Measurements from ENCODE around the gene MAGOH.
"Not testable (repeated sequence)": the region's sequence is repeated elsewhere in the genome, so short reads cannot be mapped to it uniquely, and the experiment has no call there.

MAGOH gene

DNA sequence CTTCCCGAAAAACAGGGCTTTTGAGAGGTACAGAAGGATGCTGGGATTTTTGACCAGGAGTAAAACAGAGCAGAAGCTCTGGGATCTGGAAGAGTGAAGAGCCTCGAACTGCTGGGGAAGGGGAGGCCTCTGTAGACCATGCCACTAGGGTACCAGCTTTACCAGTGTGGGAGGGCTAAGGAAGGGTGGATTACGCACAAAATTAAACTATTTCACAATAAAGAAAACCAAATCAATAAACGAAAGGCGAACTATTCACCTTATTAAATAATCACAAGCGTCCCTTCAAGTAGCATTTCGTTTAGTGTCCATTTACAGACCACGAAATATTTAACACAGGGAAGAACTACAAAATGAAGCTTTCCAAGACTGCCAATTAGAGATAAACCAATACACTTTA lies 18.6 kb downstream of the MAGOH start:
- DNase-seq, result no peak

DNA sequence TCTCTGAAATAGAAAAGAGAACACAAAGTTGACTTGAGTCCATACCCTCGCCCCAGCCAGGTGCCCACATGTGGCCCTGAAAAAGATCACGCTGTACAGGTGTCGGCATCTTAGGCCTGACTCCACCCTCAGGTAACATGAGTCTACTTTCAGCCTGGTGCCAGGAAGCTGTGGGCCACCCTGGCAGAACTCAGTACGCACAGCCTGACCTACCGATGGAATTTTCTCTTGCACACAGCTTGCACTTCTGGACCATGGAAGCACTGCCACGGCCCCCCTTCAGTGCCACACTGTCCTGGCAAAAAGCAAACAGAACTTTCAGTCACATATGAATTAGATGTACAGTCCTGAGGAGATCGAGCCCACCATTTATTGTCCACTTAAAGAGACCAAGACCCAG lies 20.1 kb downstream of the MAGOH start:
- DNase-seq, result no peak

GRCh38 chr1:53214376-53214940 lies 23.9 kb downstream of the MAGOH start:
- DNase-seq, result no peak

DNA sequence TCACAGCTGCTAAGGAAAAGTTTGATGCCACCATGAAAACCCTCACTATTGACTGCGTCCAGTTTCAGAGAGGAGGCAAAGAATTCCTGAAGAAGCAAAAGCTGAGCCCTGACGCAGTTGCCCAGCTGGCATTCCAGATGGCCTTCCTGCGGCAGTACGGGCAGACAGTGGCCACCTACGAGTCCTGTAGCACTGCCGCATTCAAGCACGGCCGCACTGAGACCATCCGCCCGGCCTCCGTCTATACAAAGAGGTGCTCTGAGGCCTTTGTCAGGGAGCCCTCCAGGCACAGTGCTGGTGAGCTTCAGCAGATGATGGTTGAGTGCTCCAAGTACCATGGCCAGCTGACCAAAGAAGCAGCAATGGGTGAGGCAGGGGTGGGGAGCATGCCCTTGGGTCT lies 27.4 kb downstream of the MAGOH start:
- DNase-seq, result no peak

DNA sequence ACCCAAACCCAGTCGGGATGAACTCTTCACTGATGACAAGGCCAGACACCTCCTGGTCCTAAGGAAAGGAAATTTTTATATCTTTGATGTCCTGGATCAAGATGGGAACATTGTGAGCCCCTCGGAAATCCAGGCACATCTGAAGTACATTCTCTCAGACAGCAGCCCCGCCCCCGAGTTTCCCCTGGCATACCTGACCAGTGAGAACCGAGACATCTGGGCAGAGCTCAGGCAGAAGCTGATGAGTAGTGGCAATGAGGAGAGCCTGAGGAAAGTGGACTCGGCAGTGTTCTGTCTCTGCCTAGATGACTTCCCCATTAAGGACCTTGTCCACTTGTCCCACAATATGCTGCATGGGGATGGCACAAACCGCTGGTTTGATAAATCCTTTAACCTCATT lies 28.0 kb downstream of the MAGOH start:
- no peak for DNase-seq

DNA sequence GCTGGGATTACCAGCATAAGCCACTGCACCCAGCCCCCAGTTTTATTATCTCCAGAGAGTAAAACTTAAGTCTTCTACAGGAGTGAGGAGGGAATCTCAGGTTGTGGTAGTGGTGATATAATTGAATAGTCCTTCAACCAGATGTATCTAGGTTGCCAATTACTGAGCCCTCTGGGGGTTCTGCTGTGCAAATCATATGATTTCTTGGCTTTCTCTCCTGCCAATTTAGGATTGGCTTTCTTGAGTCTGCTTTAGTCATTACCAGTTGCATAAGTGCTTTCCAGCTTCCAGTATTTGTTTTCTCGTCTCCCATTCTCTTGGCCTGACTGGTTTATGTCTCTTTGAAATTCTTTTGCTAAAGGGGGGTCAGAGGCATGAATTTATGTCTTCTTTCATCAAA lies 30.6 kb downstream of the MAGOH start:
- DNase-seq, result no peak

GRCh38 chr1:53206735-53207379 lies 31.5 kb downstream of the MAGOH start:
- DNase-seq, result no peak

- not testable (repeated sequence) for DNase-seq
These were observed 32.1 kb downstream of the MAGOH start for GRCh38 chr1:53206083-53206685.

DNA sequence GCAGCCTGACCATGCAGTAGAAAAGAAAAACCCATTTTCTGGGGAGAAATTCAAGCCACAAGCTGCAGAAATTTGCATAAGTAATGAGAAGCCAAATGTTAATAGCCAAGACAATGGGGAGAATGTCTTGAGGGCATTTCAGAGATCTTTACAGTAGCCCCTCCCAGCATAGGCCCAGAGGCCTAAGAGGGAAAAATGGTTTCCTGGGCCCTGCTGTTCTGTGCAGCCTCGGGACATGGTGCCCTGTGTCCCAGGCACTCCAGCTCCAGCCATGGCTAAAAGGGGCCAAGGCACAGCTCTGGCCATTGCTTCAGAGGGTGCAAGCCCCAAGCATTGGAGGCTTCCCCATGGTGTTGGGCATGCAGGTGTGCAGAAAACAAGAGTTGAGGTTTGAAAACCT lies 32.8 kb downstream of the MAGOH start:
- not testable (repeated sequence) for DNase-seq

DNA sequence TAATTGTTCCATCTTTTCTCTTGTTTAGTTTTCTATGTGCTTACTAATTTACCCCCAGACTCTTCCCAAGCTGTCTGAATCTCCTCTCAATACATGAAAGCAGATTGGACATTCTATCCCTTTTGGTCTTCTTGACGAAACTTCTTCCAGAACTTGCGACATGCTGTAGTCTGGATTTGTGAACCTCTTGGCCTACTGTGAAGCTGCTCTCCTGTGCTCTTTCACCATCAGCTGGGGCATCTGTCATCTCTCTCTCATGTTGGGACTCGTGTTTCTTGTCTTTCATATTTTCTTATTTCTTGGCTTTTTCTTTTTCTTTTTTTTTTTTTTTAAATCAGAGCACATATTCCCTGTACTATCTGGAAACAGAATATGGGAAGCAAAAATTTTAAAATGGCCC lies 34.9 kb downstream of the MAGOH start:
- no peak for DNase-seq

GRCh38 chr1:53198241-53198651 lies 40.1 kb downstream of the MAGOH start:
- DNase-seq, result no peak

GRCh38 chr1:53197291-53198200 lies 40.8 kb downstream of the MAGOH start:
- no peak for DNase-seq

DNA sequence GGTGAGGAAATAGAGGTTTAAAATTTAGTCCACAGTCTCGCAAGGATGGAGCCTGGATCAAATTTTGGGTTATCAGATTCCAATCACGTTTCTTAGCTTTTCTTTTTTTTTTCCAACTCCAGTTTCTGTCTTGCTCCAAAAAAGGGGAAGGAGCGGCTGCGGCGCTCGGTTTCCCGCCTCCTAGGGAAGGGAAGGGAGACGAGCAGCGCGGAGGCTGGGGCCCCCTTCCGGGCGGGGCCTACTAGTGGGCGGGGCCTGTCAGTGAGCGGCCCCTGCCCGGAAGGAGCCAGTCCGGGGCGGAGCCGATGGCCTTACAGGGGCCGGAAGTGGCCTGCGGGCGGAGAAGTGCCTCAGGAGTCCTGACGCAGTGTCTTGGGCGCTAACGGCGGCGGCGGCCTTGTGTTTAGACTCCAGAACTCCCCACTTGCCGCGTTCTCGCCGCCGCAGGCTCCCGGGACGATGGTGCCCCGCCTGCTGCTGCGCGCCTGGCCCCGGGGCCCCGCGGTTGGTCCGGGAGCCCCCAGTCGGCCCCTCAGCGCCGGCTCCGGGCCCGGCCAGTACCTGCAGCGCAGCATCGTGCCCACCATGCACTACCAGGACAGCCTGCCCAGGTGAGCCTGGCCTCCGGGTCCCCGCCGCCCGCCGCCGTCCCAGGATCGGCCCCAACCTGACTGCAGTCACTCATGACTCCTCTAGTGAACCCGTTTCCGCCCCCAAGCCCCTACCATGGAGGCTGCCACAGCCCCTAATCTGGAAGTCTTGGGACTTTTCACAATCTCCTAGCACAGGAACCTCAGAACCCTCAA lies 41.6 kb downstream of the MAGOH start, which contains the start of gene CPT2:
Gene CPT2 (plus strand): TSS at position 340 of the 806 bp plus-strand sequence. CDS start 120 bp downstream, at position 460.
- DNase-seq, result peak; percentile 92

DNA sequence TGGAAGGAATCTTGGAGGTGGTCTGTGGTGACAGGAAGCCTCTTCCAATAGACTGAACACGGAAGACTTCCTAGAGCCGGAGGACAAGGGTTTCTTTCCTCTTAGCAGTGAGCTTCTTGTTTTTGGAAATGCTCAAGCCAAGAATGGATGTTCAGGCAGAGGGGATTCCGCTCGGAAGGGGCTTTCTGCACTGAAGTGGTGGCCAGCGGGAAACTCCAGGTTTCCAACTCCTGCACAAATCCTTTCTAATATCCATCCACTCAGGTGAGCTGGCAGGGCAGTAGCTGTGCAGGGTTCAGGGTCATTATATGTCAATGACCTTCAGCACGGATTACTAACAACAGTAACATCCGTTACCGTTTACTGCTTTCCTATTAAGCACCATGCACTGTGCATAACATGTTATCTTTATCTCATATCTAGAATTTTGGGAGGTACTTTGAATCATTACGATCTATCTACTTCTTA lies 42.3 kb downstream of the MAGOH start:
- DNase-seq, result no peak

GRCh38 chr1:53195246-53196016 lies 42.9 kb downstream of the MAGOH start:
- DNase-seq, result no peak

GRCh38 chr1:53190210-53190611 lies 48.1 kb downstream of the MAGOH start:
- no peak for DNase-seq

- no peak for DNase-seq
These were observed 49.3 kb downstream of the MAGOH start for GRCh38 chr1:53189061-53189460.

DNA sequence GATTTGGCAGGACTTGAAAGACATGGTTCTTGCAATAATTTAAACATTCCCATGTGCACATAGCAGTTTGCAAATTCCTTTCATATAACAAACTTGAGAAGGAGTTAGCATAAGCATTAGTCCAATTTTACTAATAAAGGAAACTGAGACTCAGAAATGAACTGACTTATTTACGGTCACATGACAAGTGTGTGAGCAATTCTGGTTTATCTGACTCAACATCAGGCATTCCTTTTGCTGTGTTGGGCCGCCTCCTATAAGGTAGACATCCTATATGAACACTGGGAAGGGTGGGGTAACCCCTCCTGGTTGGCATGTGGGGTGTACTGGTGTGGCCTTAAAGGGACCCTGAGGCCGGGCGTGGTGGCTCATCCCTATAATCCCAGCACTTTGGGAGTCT lies 50.2 kb downstream of the MAGOH start:
- DNase-seq, result no peak

- DNase-seq, result no peak
These were observed 50.9 kb downstream of the MAGOH start for GRCh38 chr1:53187401-53187800.

DNA sequence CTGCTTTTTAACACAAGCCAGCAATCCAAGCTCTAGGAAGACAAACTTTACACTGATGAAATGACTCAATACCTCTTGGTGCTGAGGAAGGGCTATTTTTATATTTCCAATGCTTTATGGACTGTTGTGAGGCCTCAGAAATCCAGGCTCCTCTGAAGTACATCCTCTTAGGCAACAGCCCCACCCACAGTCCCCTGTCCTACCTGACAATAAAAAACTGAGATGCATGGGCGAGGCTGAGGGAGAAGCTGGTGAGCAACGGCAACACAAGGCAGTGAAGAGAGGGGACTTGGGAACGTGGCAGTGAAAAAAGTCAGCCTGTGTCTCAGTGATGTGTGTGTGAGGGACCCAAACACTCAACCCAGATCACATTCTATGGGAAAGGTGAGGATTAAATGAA lies 51.8 kb downstream of the MAGOH start:
- no peak for DNase-seq

- DNase-seq, result not testable (repeated sequence)
These were observed 52.4 kb downstream of the MAGOH start for GRCh38 chr1:53185955-53186297.
